Naive B cell (primary cell): Measurements from ENCODE around the gene JMJD7. TPM values are rescaled to one million over a fixed set of nuclear protein-coding genes. Genes with fewer than 3 reads are reported as not detected.

Experiments used
- ATAC-seq, 2 donors: fragments of 150-1000 bp; cut with Tn5 transposase; 2 replicates each; pipeline ENCODE4 v1.10.0; 2021; ENCODE audit warnings: low read depth in 2 of 2, mild to moderate bottlenecking in 2 of 2, moderate library complexity in 2 of 2
- DNase-seq: peaks from one replicate; pipeline ENCODE4 v3.0.0; 2022
- H3K27ac Mint-ChIP-seq, 6 donors: one replicate each; pipeline ENCODE4 v1.8.0; 2020 to 2022; ENCODE audit warnings: mild to moderate bottlenecking in 6 of 6, mixed read lengths in 6 of 6, moderate library complexity in 5 of 6, inconsistent platforms in 2 of 6
- H3K27me3 Mint-ChIP-seq, 3 donors: one replicate each; pipeline ENCODE4 v1.8.0; 2021 to 2022; ENCODE audit warnings: mixed read lengths in 3 of 3, mild to moderate bottlenecking in 1 of 3
- H3K36me3 Mint-ChIP-seq, 2 donors: one replicate each; pipeline ENCODE4 v1.8.0; 2020 to 2022; ENCODE audit warnings: mixed read lengths in 2 of 2, inconsistent platforms in 1 of 2, mild to moderate bottlenecking in 1 of 2
- H3K4me1 Mint-ChIP-seq, 3 donors: one replicate each; pipeline ENCODE4 v1.8.0; 2020 to 2022; ENCODE audit warnings: mixed read lengths in 3 of 3, inconsistent platforms in 1 of 3, mild to moderate bottlenecking in 1 of 3, moderate library complexity in 1 of 3
- H3K4me3 Mint-ChIP-seq, 8 donors: one replicate each; pipeline ENCODE4 v1.8.0; 2020 to 2022; ENCODE audit warnings: mild to moderate bottlenecking in 8 of 8, mixed read lengths in 8 of 8, moderate library complexity in 8 of 8, inconsistent platforms in 2 of 8
- H3K9me3 Mint-ChIP-seq, 7 donors: one replicate each; pipeline ENCODE4 v1.8.0; 2020 to 2022; ENCODE audit warnings: mixed read lengths in 7 of 7, mild to moderate bottlenecking in 5 of 7, inconsistent platforms in 2 of 7, moderate library complexity in 1 of 7
- polyA plus RNA-seq, 6 donors: library from polyadenylated mRNA; unstranded; fragments of 300-500 nt; fragmentation: Illumina TruSeq; gene quantifications; one replicate each; pipeline ENCODE4 v1.2.3, GENCODE V29; 2021; ENCODE audit warnings: low read depth in 6 of 6

Gene JMJD7
- polyA plus RNA-seq, 6 donors from 2014 or later = 11.3 to 32.6 (median 14.3) TPM

GRCh38 chr15:41819455-41820050, 8.3 kb upstream of the JMJD7 start:
- ATAC-seq (no peak), DNase-seq (no peak)
- Mint-ChIP-seq H3K27ac (no peak overlapping the region), H3K27me3 (no peaks in the 10 kb centered on the region), H3K4me3 (no peak overlapping the region), H3K9me3 (no peaks in the 10 kb centered on the region), H3K4me1 (no peaks in the 10 kb centered on the region), H3K36me3 (peaks cover 6 to 14% of the 10 kb centered on the region in 2 donors)

GRCh38 chr15:41820791-41821423, 7.0 kb upstream of the JMJD7 start:
- DNase-seq = no peak
- no peaks in the 10 kb centered on the region for H3K27me3 Mint-ChIP-seq
- H3K27ac Mint-ChIP-seq = peak overlapping the region in 1 of 6 donors; percentile 44
- H3K4me1 Mint-ChIP-seq = no peaks in the 10 kb centered on the region
- no peak overlapping the region for H3K4me3 Mint-ChIP-seq
- no peak for ATAC-seq
- H3K9me3 Mint-ChIP-seq = no peaks in the 10 kb centered on the region
- peaks cover 2 to 14% of the 10 kb centered on the region in 2 donors for H3K36me3 Mint-ChIP-seq

GRCh38 chr15:41821831-41822230, 6.1 kb upstream of the JMJD7 start:
- Mint-ChIP-seq H3K27ac (no peak overlapping the region), H3K36me3 (peaks cover 0 to 14% of the 10 kb centered on the region in 2 donors), H3K4me3 (no peak overlapping the region), H3K9me3 (no peaks in the 10 kb centered on the region), H3K27me3 (no peaks in the 10 kb centered on the region), H3K4me1 (peaks cover 0 to 4% (median 2%) of the 10 kb centered on the region in 3 donors)
- no peak for ATAC-seq
- no peak for DNase-seq

- H3K9me3 Mint-ChIP-seq = no peaks in the 10 kb centered on the region
- no peak for ATAC-seq
- H3K36me3 Mint-ChIP-seq = peaks cover 0 to 14% of the 10 kb centered on the region in 2 donors
Measured at GRCh38 chr15:41822471-41822870, 5.4 kb upstream of the JMJD7 start.

GRCh38 chr15:41822957-41823356, 4.9 kb upstream of the JMJD7 start:
- Mint-ChIP-seq H3K9me3 (no peaks in the 10 kb centered on the region), H3K36me3 (peaks cover 0 to 14% of the 10 kb centered on the region in 2 donors), H3K4me1 (peaks cover 0 to 7% (median 6%) of the 10 kb centered on the region in 3 donors), H3K4me3 (no peak overlapping the region), H3K27me3 (no peaks in the 10 kb centered on the region), H3K27ac (no peak overlapping the region)
- ATAC-seq (no peak), DNase-seq (no peak)

More at GRCh38 chr15:41822471-41822870, 5.4 kb upstream of the JMJD7 start:
- H3K27me3 Mint-ChIP-seq = no peaks in the 10 kb centered on the region
- no peak overlapping the region for H3K4me3 Mint-ChIP-seq
- no peak for DNase-seq
- H3K27ac Mint-ChIP-seq = no peak overlapping the region
- H3K4me1 Mint-ChIP-seq = peaks cover 0 to 4% (median 2%) of the 10 kb centered on the region in 3 donors

- Mint-ChIP-seq H3K27ac (no peak overlapping the region), H3K27me3 (no peaks in the 10 kb centered on the region), H3K4me1 (peaks cover 3 to 10% (median 10%) of the 10 kb centered on the region in 3 donors), H3K36me3 (peaks cover 0 to 14% of the 10 kb centered on the region in 2 donors), H3K4me3 (no peak overlapping the region), H3K9me3 (no peaks in the 10 kb centered on the region)
- DNase-seq (no peak), ATAC-seq (no peak)
Measured at GRCh38 chr15:41823502-41823901, 4.4 kb upstream of the JMJD7 start.

GRCh38 chr15:41824062-41824745, 3.7 kb upstream of the JMJD7 start:
- Mint-ChIP-seq H3K4me1 (peaks cover 9 to 17% (median 17%) of the 10 kb centered on the region in 3 donors), H3K27ac (peak overlapping the region in 1 of 6 donors; percentile 57), H3K4me3 (peak overlapping the region in 1 of 8 donors; percentile 45), H3K36me3 (peaks cover 0 to 7% of the 10 kb centered on the region in 2 donors), H3K27me3 (no peaks in the 10 kb centered on the region), H3K9me3 (no peaks in the 10 kb centered on the region)
- DNase-seq = no peak
- ATAC-seq = no peak

- no peaks in the 10 kb centered on the region for H3K27me3 Mint-ChIP-seq
- DNase-seq (no peak), ATAC-seq (no peak)
- H3K9me3 Mint-ChIP-seq = no peaks in the 10 kb centered on the region
- H3K4me1 Mint-ChIP-seq = peaks cover 9 to 24% (median 19%) of the 10 kb centered on the region in 3 donors
- H3K27ac Mint-ChIP-seq = peak overlapping the region in 1 of 6 donors; percentile 89
- no peaks in the 10 kb centered on the region for H3K36me3 Mint-ChIP-seq
- H3K4me3 Mint-ChIP-seq = peak overlapping the region in 2 of 8 donors; percentile 9 to 45
Measured at GRCh38 chr15:41825145-41825544, 2.7 kb upstream of the JMJD7 start.

- peaks cover 9 to 24% (median 19%) of the 10 kb centered on the region in 3 donors for H3K4me1 Mint-ChIP-seq
- DNase-seq (no peak), ATAC-seq (no peak)
- peak overlapping the region in 3 of 6 donors; percentile 31 to 89 (median 67) for H3K27ac Mint-ChIP-seq
- no peaks in the 10 kb centered on the region for H3K9me3 Mint-ChIP-seq
- no peaks in the 10 kb centered on the region for H3K27me3 Mint-ChIP-seq
- no peaks in the 10 kb centered on the region for H3K36me3 Mint-ChIP-seq
- H3K4me3 Mint-ChIP-seq = peak overlapping the region in 7 of 8 donors; percentile 49 to 98 (median 94)
Measured at GRCh38 chr15:41825572-41826535, 2.0 kb upstream of the JMJD7 start.

GRCh38 chr15:41827290-41827879, 507 bp upstream of the JMJD7 start:
- peaks cover 15 to 36% (median 23%) of the 10 kb centered on the region in 3 donors for H3K4me1 Mint-ChIP-seq
- H3K9me3 Mint-ChIP-seq = no peaks in the 10 kb centered on the region
- H3K27ac Mint-ChIP-seq = peak overlapping the region; percentile 49 to 95 (median 89)
- no peak for DNase-seq
- H3K4me3 Mint-ChIP-seq = peak overlapping the region; percentile 83 to 98 (median 94)
- ATAC-seq = peak; percentile 17 to 25
- no peaks in the 10 kb centered on the region for H3K36me3 Mint-ChIP-seq
- H3K27me3 Mint-ChIP-seq = no peaks in the 10 kb centered on the region

- no peaks in the 10 kb centered on the region for H3K9me3 Mint-ChIP-seq
- no peaks in the 10 kb centered on the region for H3K36me3 Mint-ChIP-seq
- peak overlapping the region; percentile 2 to 96 (median 90) for H3K27ac Mint-ChIP-seq
- H3K4me1 Mint-ChIP-seq = peaks cover 22 to 48% (median 35%) of the 10 kb centered on the region in 3 donors
- DNase-seq (no peak), ATAC-seq (no peak)
- peak overlapping the region; percentile 83 to 98 (median 94) for H3K4me3 Mint-ChIP-seq
- no peaks in the 10 kb centered on the region for H3K27me3 Mint-ChIP-seq
Measured at GRCh38 chr15:41828807-41829141, 882 bp downstream of the JMJD7 start.

- H3K4me3 Mint-ChIP-seq = peak overlapping the region in 1 of 8 donors; percentile 20
- DNase-seq (no peak), ATAC-seq (no peak)
- no peaks in the 10 kb centered on the region for H3K36me3 Mint-ChIP-seq
- no peaks in the 10 kb centered on the region for H3K9me3 Mint-ChIP-seq
- H3K4me1 Mint-ChIP-seq = peaks cover 22 to 48% (median 40%) of the 10 kb centered on the region in 3 donors
- no peak overlapping the region for H3K27ac Mint-ChIP-seq
- H3K27me3 Mint-ChIP-seq = no peaks in the 10 kb centered on the region
Measured at GRCh38 chr15:41829959-41830646, 2.2 kb downstream of the JMJD7 start.
